WTC11 (cell line): ENCODE results near the gene CEACAM16. TPM values are rescaled to one million over a fixed set of nuclear protein-coding genes. Genes with fewer than 3 reads are reported as not detected.

Experiments
- ATAC-seq: fragments of 200-7000 bp; cut with Tn5 transposase; 2 replicates; pipeline ENCODE4 v1.10.0; 2021; ENCODE audit warnings: mild to moderate bottlenecking, moderate library complexity
- CTCF ChIA-PET: fragments of 300-600 bp; sonication (Branson Sonifier 250); formaldehyde crosslinking; loops from one replicate; lab custom pipeline; 2021; ENCODE audit warnings: antibody characterized with exemption; lab: Charles Lee
- POLR2A ChIA-PET: fragments of 350-600 bp; sonication (Branson Sonifier 250); formaldehyde crosslinking; loops from one replicate; lab custom pipeline; 2021; ENCODE audit warnings: antibody characterized with exemption; lab: Charles Lee
- DNase-seq: peaks from one replicate; pipeline ENCODE4 v3.0.0; 2021; ENCODE audit warnings: low spot score
- H3K27ac Mint-ChIP-seq: 2 replicates; pipeline ENCODE4 v1.8.0; 2021; ENCODE audit warnings: mixed read lengths
- H3K27me3 Mint-ChIP-seq: 2 replicates; pipeline ENCODE4 v1.8.0; 2021; ENCODE audit warnings: low read depth, mild to moderate bottlenecking, moderate library complexity, mixed read lengths
- H3K36me3 Mint-ChIP-seq: 2 replicates; pipeline ENCODE4 v1.8.0; 2021; ENCODE audit warnings: mixed read lengths
- H3K4me1 Mint-ChIP-seq: 2 replicates; pipeline ENCODE4 v1.8.0; 2022; ENCODE audit warnings: mixed read lengths
- H3K4me3 Mint-ChIP-seq: 2 replicates; pipeline ENCODE4 v1.8.0; 2021; ENCODE audit warnings: mild to moderate bottlenecking, moderate library complexity, mixed read lengths
- H3K9me3 Mint-ChIP-seq: 2 replicates; pipeline ENCODE4 v1.8.0; 2021; ENCODE audit warnings: mixed read lengths
- CBFB ChIP-seq: sonication (generic); formaldehyde crosslinking; IDR thresholded peaks from 2 replicates; pipeline ENCODE4 v1.8.1; 2022; ENCODE audit warnings: mild to moderate bottlenecking, low read depth, missing genetic modification reagents
- EMX1 ChIP-seq: fragments of 250-450 bp; sonication (Bioruptor Pico); IDR thresholded peaks from 2 replicates; pipeline ENCODE4 v1.8.0; 2021; ENCODE audit warnings: mild to moderate bottlenecking
- ERG ChIP-seq: fragments of 250-450 bp; sonication (Bioruptor Pico); IDR thresholded peaks from 2 replicates; pipeline ENCODE4 v1.8.0; 2021; ENCODE audit warnings: mild to moderate bottlenecking
- ESRRA ChIP-seq: sonication (generic); formaldehyde crosslinking; IDR thresholded peaks from 2 replicates; pipeline ENCODE4 v1.8.1; 2022; ENCODE audit warnings: mild to moderate bottlenecking, missing genetic modification reagents, borderline replicate concordance
- FOXP4 ChIP-seq: sonication (generic); formaldehyde crosslinking; IDR thresholded peaks from 2 replicates; pipeline ENCODE4 v1.8.0; 2022; ENCODE audit warnings: mild to moderate bottlenecking, missing genetic modification reagents
- MXD4 ChIP-seq: fragments of 250-450 bp; sonication (Bioruptor Pico); IDR thresholded peaks from 2 replicates; pipeline ENCODE4 v1.8.0; 2021; ENCODE audit warnings: mild to moderate bottlenecking, moderate library complexity, borderline replicate concordance
- NFATC4 ChIP-seq: fragments of 250-450 bp; sonication (Bioruptor Pico); IDR thresholded peaks from 2 replicates; pipeline ENCODE4 v1.9.0; 2021; ENCODE audit warnings: mild to moderate bottlenecking
- NR1H2 ChIP-seq: sonication (generic); formaldehyde crosslinking; IDR thresholded peaks from 2 replicates; pipeline ENCODE4 v1.9.0; 2021; ENCODE audit warnings: mild to moderate bottlenecking, moderate library complexity, missing genetic modification reagents
- PRRX2 ChIP-seq: fragments of 250-450 bp; sonication (Bioruptor Pico); IDR thresholded peaks from 2 replicates; pipeline ENCODE4 v1.8.0; 2021; ENCODE audit warnings: mild to moderate bottlenecking
- SMAD3 ChIP-seq: sonication (generic); formaldehyde crosslinking; IDR thresholded peaks from 2 replicates; pipeline ENCODE4 v1.8.0; 2022; ENCODE audit warnings: missing genetic modification reagents, mild to moderate bottlenecking, borderline replicate concordance
- SOX15 ChIP-seq: fragments of 250-450 bp; sonication (Bioruptor Pico); IDR thresholded peaks from 2 replicates; pipeline ENCODE4 v1.9.0; 2021; ENCODE audit warnings: mild to moderate bottlenecking
- TP53 ChIP-seq: sonication (generic); formaldehyde crosslinking; IDR thresholded peaks from 2 replicates; pipeline ENCODE4 v1.8.1; 2023; ENCODE audit warnings: mild to moderate bottlenecking, missing genetic modification reagents
- ZBTB21 ChIP-seq: sonication (generic); formaldehyde crosslinking; IDR thresholded peaks from 2 replicates; pipeline ENCODE4 v1.8.1; 2023; ENCODE audit warnings: mild to moderate bottlenecking, missing genetic modification reagents, borderline replicate concordance
- ZMAT4 ChIP-seq: fragments of 250-450 bp; sonication (Bioruptor Pico); IDR thresholded peaks from 2 replicates; pipeline ENCODE4 v1.9.0; 2021; ENCODE audit warnings: mild to moderate bottlenecking
- ZNF416 ChIP-seq: fragments of 250-450 bp; sonication (Bioruptor Pico); IDR thresholded peaks from 2 replicates; pipeline ENCODE4 v1.9.0; 2021; ENCODE audit warnings: mild to moderate bottlenecking, inconsistent platforms
- ZNF425 ChIP-seq: fragments of 250-450 bp; sonication (Bioruptor Pico); conservative IDR thresholded peaks from 2 replicates; pipeline ENCODE4 v1.9.0; 2021; ENCODE audit warnings: mild to moderate bottlenecking
- ZNF671 ChIP-seq: fragments of 250-450 bp; sonication (Bioruptor Pico); IDR thresholded peaks from 2 replicates; pipeline ENCODE4 v1.8.0; 2021; ENCODE audit warnings: mild to moderate bottlenecking
- total RNA-seq: library from RNA; stranded (reverse); gene quantifications from 3 replicates; pipeline ENCODE4 v1.2.3, GENCODE V29; 2021
- TF ChIP-seq, protein P1 (sequence below): fragments of 200-600 bp; IDR thresholded peaks from 2 replicates; pipeline ENCODE4 v1.8.0; 2022; ENCODE audit warnings: antibody characterized with exemption
- TF ChIP-seq, protein P2 (sequence below): fragments of 250-450 bp; sonication (Bioruptor Pico); IDR thresholded peaks from 2 replicates; pipeline ENCODE4 v2.1.2; 2022; ENCODE audit warnings: mild to moderate bottlenecking, moderate library complexity
- TF ChIP-seq, protein P3 (sequence below): sonication (generic); formaldehyde crosslinking; IDR thresholded peaks from 2 replicates; pipeline ENCODE4 v1.8.1; 2023; ENCODE audit warnings: mild to moderate bottlenecking, missing genetic modification reagents, moderate library complexity
- TF ChIP-seq, protein P4 (sequence below): sonication (generic); formaldehyde crosslinking; IDR thresholded peaks from 2 replicates; pipeline ENCODE4 v1.8.1; 2022; ENCODE audit warnings: mild to moderate bottlenecking, moderate library complexity, missing genetic modification reagents

The CEACAM16 gene
- total RNA-seq, 1 experiment from 2014 or later, result not detected

- H3K4me3 Mint-ChIP-seq, result no peak overlapping the region
- CTCF ChIA-PET, result interaction anchor here (1.0 kb wide), 1 partner anchor 99 kb away, joined by 3 read pairs; no protein-coding TSS in a partner anchor
- H3K36me3 Mint-ChIP-seq, result no peaks in the 10 kb centered on the region
- H3K27ac Mint-ChIP-seq, result no peak overlapping the region
- H3K4me1 Mint-ChIP-seq, result peaks cover 2% of the 10 kb centered on the region
- H3K27me3 Mint-ChIP-seq, result peaks cover 21% of the 10 kb centered on the region
- H3K9me3 Mint-ChIP-seq, result peaks cover 7% of the 10 kb centered on the region
- DNase-seq (no peak), ATAC-seq (no peak)
- POLR2A ChIA-PET, result no interaction called here
- no peak for TF ChIP-seq SOX15 (CRISPR knock-in tag)
- no peak for TF ChIP-seq EMX1 (CRISPR knock-in tag)
Observed at GRCh38 chr19:44672226-44672625, 26.7 kb upstream of the CEACAM16 start.

DNA sequence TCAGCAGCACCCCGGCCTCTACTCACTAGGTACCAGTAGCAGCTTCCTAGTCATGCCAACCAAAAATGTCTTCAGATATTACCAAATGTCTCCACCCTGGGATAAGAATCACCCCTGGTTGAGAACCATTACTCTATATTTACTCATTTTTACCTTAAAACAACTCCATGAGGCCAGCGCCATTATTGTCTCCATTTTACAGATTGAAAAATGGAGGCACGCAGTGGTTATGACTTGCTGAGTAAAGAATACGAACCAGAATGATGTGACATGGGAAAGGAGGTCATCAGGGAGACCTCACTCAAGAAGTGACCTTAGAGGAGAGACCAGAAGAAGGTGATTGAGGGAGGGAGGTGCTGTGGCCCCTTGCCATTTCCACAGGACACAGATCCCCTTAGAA lies 25.4 kb upstream of the CEACAM16 start:
- DNase-seq, result no peak
- H3K9me3 Mint-ChIP-seq, result peaks cover 7% of the 10 kb centered on the region

GRCh38 chr19:44675521-44675920 lies 23.4 kb upstream of the CEACAM16 start:
- Mint-ChIP-seq H3K36me3 (no peaks in the 10 kb centered on the region), H3K4me1 (peaks cover 6% of the 10 kb centered on the region), H3K27me3 (peaks cover 17% of the 10 kb centered on the region; the same call in 1 of the 2 replicates), H3K4me3 (no peak overlapping the region)
- CTCF ChIA-PET, result interaction anchor here (0.7 to 1.8 kb wide), 3 partner anchors 12 to 105 kb away, joined by 4 to 8 read pairs (median 7); no protein-coding TSS in a partner anchor
- TF ChIP-seq, protein P1, sequence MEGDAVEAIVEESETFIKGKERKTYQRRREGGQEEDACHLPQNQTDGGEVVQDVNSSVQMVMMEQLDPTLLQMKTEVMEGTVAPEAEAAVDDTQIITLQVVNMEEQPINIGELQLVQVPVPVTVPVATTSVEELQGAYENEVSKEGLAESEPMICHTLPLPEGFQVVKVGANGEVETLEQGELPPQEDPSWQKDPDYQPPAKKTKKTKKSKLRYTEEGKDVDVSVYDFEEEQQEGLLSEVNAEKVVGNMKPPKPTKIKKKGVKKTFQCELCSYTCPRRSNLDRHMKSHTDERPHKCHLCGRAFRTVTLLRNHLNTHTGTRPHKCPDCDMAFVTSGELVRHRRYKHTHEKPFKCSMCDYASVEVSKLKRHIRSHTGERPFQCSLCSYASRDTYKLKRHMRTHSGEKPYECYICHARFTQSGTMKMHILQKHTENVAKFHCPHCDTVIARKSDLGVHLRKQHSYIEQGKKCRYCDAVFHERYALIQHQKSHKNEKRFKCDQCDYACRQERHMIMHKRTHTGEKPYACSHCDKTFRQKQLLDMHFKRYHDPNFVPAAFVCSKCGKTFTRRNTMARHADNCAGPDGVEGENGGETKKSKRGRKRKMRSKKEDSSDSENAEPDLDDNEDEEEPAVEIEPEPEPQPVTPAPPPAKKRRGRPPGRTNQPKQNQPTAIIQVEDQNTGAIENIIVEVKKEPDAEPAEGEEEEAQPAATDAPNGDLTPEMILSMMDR, result no peak
- TF ChIP-seq MXD4 (CRISPR knock-in tag) (no peak), ZNF671 (CRISPR knock-in tag) (no peak), NFATC4 (CRISPR knock-in tag) (no peak), ERG (CRISPR knock-in tag) (no peak), FOXP4 (CRISPR knock-in tag) (no peak), ZBTB21 (CRISPR knock-in tag) (no peak), NR1H2 (CRISPR knock-in tag) (no peak), ZNF416 (CRISPR knock-in tag) (no peak), ESRRA (no peak), ZNF425 (CRISPR knock-in tag) (no peak), PRRX2 (no peak), CBFB (CRISPR knock-in tag) (no peak), TP53 (CRISPR knock-in tag) (no peak), SMAD3 (no peak), ZMAT4 (CRISPR knock-in tag) (no peak)
- TF ChIP-seq, all 79 proteins: peak for 0
- POLR2A ChIA-PET, result no interaction called here
- no peak for ATAC-seq
- no peak for DNase-seq
- H3K9me3 Mint-ChIP-seq, result peaks cover 7% of the 10 kb centered on the region
- no peak overlapping the region for H3K27ac Mint-ChIP-seq

More for the DNA sequence above, 25.4 kb upstream of the CEACAM16 start:
- ChIA-PET POLR2A (no interaction called here), CTCF (no interaction called here)
- H3K4me1 Mint-ChIP-seq, result peaks cover 6% of the 10 kb centered on the region
- ATAC-seq, result no peak
- H3K4me3 Mint-ChIP-seq, result no peak overlapping the region
- no peaks in the 10 kb centered on the region for H3K36me3 Mint-ChIP-seq
- peaks cover 21% of the 10 kb centered on the region for H3K27me3 Mint-ChIP-seq
- H3K27ac Mint-ChIP-seq, result no peak overlapping the region
- TF ChIP-seq, protein P2, sequence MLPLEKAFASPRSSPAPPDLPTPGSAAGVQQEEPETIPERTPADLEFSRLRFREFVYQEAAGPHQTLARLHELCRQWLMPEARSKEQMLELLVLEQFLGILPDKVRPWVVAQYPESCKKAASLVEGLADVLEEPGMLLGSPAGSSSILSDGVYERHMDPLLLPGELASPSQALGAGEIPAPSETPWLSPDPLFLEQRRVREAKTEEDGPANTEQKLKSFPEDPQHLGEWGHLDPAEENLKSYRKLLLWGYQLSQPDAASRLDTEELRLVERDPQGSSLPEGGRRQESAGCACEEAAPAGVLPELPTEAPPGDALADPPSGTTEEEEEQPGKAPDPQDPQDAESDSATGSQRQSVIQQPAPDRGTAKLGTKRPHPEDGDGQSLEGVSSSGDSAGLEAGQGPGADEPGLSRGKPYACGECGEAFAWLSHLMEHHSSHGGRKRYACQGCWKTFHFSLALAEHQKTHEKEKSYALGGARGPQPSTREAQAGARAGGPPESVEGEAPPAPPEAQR, result no peak
- TF ChIP-seq, protein P3, sequence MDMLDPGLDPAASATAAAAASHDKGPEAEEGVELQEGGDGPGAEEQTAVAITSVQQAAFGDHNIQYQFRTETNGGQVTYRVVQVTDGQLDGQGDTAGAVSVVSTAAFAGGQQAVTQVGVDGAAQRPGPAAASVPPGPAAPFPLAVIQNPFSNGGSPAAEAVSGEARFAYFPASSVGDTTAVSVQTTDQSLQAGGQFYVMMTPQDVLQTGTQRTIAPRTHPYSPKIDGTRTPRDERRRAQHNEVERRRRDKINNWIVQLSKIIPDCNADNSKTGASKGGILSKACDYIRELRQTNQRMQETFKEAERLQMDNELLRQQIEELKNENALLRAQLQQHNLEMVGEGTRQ (CRISPR knock-in tag), result no peak
- TF ChIP-seq, protein P4, sequence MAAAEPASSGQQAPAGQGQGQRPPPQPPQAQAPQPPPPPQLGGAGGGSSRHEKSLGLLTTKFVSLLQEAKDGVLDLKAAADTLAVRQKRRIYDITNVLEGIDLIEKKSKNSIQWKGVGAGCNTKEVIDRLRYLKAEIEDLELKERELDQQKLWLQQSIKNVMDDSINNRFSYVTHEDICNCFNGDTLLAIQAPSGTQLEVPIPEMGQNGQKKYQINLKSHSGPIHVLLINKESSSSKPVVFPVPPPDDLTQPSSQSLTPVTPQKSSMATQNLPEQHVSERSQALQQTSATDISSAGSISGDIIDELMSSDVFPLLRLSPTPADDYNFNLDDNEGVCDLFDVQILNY (CRISPR knock-in tag), result no peak
